ENCODE measurements around the gene CHCHD3. TPM values are rescaled to one million over a fixed set of nuclear protein-coding genes. Genes with fewer than 3 reads are reported as not detected.

Gene CHCHD3
- total RNA-seq, 1 donor from 2014 or later = 35.0 TPM

DNA sequence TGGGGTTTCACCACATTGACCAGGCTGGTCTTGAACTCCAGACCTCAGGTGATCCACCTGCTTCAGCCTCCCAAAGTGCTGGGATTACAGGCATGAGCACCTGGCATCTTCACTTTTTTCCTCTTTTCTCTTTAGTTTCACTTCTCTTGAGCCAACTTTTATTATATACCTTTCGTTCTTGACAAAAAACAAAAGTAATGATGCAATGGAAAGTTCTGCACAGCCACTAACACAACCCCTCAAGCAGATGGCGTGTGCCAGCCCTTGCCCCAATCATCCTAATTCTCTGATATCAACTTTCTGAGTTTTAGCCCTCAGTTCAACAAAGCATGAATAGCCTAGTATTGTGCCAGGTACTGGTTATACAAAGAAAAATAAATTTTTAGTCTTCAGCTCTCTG is 223.6 kb downstream of the CHCHD3 start:
- DNase-seq (ENCODE audit: low spot score) (no peak), ATAC-seq (no peak)
- intact Hi-C loops (cut with DNase I) = no loop called here

DNA sequence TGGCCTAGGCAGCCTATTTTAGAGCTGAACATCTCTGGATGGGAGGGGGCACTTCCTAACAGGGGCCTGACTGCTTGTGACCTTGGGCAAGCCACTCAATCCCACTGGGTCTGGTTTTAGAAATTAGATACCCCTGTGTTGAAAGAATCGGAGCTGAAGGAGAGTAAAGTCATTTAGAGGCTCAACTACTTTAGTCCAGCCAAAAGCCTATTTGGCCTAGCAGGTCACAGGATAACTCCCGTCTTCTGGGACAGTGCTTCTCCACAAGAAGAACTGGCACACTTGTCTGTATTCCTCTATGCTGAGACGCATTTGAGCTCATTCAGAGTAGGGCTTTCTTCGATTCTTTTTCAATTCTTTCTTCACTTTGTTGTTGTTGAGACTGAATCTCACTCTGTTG is 224.2 kb downstream of the CHCHD3 start:
- no peak for ATAC-seq
- intact Hi-C loops (cut with DNase I) = no loop called here
- no peak for DNase-seq (ENCODE audit: low spot score)

DNA sequence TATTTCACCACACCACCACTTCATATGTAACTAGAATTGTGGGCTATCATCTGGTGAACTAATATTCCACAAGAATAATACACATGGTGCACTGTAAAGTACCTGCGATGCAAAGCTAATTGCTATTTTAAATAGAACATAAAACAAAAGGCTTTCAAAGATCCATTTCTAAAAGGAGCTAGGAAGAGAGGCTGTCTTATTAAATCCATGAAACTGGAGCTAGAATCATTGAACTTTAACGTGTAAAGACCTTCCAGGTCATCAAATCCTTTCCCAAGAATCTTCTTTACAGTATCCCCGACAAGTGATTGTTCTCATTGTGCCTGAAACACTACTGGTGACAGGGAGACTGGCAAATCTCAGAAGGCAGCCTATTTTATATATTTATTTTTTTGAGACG is 224.9 kb downstream of the CHCHD3 start:
- intact Hi-C loops (cut with DNase I) = no loop called here
- DNase-seq (ENCODE audit: low spot score) (no peak), ATAC-seq (no peak)

DNA sequence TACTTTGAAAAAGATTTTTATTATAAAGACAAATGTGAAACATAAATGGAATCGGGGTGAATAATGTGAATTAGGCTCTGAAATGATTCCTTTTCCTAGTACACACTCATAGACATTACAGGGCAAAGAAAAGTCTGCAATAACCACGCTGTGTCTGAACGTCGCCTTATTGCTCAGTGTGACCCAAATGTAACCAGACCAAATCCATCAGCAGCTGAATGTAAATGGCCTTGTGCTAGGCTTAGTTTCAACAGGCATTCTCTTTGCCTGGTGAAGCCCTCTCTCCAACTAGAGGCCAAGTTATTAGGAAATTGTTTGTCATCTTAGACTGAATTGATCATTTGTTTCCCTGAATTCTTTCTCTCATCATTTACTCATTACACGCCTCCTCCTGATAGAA is 225.5 kb downstream of the CHCHD3 start:
- intact Hi-C loops (cut with DNase I) = no loop called here
- DNase-seq (ENCODE audit: low spot score) = no peak
- no peak for ATAC-seq

DNA sequence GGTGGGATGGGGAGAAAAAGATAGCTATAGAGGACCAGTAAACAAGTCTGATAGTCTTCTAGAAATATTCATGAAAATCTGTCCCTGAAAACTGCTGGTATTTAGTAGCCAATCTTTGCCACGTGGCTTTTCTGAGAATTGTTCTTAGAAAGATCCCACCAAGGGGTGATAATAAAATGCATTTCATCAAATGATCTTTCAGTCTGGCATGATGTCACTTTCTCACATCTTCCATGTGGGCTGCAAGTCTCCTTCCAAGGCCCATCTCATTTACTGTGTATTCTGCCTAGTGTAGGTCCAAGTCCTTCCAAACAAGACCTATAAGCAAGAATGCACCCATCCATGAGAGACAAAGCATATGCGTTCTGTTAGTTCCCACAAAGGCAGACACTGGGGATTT is 226.0 kb downstream of the CHCHD3 start:
- DNase-seq (ENCODE audit: low spot score) (no peak), ATAC-seq (no peak)
- intact Hi-C loops (cut with DNase I) = no loop called here

DNA sequence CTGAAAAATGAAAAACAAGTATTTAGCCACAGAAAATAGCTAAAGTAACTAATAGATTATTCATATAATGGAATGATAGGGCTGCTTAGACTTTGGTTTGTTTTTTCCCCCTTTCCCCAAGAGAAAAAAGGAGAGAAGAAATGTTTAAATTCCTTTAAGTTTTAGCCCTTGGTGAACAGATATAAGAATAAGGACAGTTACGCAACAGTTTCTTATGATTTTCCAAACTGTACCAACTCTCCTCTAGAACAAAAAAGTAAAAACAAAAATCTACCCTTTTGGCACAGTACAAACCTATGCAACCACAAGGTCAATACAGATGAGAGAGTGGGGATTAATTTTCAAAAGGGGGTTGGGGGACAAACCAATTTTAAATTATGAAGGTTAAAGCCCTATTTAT is 227.7 kb downstream of the CHCHD3 start:
- ATAC-seq (no peak), DNase-seq (ENCODE audit: low spot score) (no peak)
- intact Hi-C loops (cut with DNase I) = no loop called here

DNA sequence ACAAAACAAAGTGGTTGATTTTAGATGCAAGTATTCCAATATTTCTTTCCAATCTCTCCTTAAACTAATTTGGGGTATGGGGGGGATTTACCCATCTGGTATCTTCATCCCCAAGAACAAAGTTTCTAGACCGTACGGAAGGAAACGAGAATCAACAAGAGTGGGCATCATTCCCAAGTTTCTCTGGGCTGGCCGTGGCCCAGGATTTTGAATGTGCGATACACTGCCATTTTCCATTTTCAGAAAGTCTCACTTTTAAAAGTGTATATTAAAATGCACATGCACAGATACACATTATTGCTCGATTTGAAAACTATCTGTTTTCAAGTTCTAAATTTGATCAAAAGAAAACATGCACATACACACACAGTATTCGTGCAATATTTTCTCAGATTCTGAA is 234.5 kb downstream of the CHCHD3 start:
- no peak for ATAC-seq
- intact Hi-C loops (cut with DNase I) = no loop called here

DNA sequence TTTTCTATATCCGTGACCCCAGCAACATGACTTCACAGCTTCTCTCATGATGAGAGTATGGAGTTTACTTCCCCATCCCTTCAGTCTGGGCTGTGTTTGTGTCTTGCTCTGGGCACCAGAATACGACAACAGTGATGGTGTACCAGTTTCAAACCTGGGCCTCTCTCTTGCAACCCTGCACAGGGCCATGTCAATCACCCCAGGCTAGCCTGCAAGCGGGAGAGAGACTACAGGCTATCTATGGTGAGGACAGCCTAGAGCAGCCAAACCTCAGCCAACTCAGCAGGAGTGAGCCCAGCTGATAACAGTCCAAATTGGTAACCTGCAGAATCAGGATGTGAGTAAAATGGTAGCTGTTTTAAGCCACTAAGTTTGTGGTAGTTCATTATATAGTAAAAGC is 235.8 kb downstream of the CHCHD3 start:
- DNase-seq (ENCODE audit: low spot score) (no peak), ATAC-seq (no peak)
- intact Hi-C loops (cut with DNase I) = no loop called here

More for the DNA sequence above, 234.5 kb downstream of the CHCHD3 start:
- no peak for DNase-seq (ENCODE audit: low spot score)

DNA sequence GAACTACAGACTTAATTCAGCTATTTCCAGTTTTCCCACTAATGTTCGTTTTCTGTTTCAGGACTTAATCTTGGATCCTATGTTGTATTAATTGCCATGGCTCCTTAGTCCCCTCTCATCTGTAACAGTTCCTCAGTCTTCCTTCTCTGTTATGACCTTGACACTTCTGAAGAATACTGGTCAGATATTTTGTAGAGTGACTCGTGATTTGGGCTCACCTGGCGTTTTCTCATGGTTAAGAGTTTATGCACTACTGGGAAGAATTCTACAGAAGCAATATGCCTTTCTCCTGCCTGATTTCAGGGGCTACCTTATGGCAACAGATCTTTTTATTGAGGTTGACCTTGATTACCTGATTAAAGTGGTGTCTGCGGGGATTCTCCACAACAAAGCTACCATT is 239.4 kb downstream of the CHCHD3 start:
- ATAC-seq (no peak), DNase-seq (ENCODE audit: low spot score) (no peak)
- intact Hi-C loops (cut with DNase I) = no loop called here

DNA sequence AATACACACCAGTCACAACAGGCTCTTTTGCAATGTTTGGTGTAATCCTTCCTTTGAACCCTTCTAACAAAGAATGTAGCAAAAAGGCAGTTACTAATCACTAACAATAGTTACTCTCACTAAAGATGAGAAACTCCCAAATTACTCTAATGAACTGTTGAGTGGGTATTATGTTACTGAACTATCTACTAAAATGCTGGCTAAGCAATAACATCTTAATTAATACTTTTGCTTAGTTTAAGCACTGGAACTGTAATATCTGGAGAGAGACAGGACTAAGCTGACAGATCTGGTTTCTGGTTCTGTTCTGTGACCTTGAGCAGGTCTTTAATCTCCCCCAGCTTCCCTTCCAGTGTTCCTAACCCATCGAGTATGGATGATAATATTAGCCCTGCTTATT is 241.7 kb downstream of the CHCHD3 start:
- ATAC-seq (no peak), DNase-seq (ENCODE audit: low spot score) (no peak)
- intact Hi-C loops (cut with DNase I) = no loop called here

DNA sequence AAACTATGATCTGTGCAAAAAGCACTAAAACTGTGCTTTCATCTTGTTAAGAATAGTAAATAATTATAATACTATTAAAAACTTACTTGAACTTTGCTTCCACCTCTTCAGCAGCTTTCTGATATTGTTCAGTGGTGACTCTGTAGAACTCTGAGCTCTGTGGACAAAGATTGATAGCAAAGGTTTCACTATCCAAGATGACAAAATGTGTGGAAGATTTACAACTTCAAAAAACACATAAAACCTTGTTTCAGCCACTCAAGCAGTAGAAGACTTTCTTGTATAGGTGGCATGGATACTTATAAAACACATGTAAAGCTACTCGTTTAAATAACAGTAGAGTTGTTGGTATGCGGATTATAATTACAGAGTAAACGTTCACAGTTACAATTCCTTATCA is 243.6 kb downstream of the CHCHD3 start:
- ATAC-seq = no peak
- no peak for DNase-seq (ENCODE audit: low spot score)
- intact Hi-C loops (cut with DNase I) = no loop called here

DNA sequence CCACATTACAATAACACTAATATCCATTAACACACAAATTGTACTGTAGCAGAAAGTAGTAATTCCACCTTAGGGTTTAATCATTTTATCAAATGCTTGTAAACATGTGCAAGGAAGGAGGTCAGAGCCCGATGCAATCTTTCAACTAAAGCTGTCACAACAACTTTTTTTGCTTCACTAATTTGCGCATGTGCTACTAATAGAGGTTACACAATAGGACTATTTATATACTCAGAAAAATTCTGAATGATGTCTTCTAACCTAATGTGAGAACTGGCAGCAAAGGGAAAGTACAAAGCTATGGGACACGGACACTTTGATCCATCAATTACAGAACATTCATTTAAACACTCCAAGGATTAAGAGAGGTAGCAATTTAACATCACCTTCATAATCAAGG is 244.4 kb downstream of the CHCHD3 start:
- ATAC-seq = peak; percentile 34
- no peak for DNase-seq (ENCODE audit: low spot score)
- intact Hi-C loops (cut with DNase I) = no loop called here

DNA sequence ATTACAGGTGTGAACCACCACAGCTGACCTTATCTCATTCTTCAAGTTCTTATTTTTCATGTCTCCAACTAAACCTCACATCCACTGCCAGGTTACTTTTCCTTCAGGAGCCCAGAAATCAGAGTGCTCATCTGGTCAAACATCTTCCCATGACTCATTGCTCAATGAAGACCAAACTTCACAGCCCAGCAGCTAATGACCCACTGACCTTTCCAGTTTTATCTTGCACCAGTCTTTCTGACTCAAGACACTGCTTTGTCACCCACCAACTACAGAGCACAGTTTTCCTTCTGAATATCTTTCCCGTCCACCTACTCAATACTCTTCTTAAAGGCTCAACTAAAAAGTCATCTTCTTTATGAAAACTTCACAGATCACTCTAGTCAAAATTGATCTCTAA is 245.1 kb downstream of the CHCHD3 start:
- no peak for ATAC-seq
- DNase-seq (ENCODE audit: low spot score) = no peak
- intact Hi-C loops (cut with DNase I) = no loop called here

DNA sequence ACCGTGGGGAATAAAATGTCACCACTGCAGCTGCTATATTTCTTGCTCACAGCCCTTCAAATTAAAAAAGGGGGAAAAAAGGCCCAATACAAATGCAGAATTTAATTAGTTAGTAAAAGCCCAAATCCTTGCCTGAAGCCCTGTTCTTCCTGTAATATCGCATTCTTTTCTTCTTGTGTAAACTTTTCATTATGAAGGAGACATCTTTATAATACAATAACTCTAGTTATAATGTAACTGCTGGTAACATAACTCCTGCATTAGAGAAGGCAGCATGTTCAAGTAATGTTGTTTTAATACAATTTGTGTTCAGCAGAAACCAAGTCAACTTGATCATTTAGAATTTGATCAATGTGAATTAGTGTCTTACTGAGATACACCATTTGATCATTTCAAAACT is 250.9 kb downstream of the CHCHD3 start:
- ATAC-seq = no peak

DNA sequence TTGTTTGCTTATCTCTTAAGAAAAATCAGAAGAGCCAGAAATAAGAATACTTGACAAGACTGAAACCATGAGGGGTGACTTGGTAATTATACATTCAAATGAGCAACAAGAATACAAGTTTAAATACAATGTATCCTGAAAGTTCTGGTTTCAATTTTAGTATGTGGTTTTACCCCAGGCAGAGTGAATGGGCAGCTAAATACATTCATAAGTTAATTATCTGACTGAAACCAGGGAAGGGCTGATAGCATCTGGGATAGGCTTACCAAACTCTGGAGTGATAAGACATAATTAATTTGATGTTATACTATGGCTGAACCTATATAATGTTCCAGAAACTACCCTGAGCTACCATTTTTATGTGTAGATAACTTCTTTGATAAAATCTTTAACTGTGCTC is 253.4 kb downstream of the CHCHD3 start:
- DNase-seq (ENCODE audit: low spot score) = no peak
- intact Hi-C loops (cut with DNase I) = no loop called here
- ATAC-seq = no peak

More for the DNA sequence above, 250.9 kb downstream of the CHCHD3 start:
- intact Hi-C loops (cut with DNase I) = no loop called here
- DNase-seq (ENCODE audit: low spot score) = no peak

DNA sequence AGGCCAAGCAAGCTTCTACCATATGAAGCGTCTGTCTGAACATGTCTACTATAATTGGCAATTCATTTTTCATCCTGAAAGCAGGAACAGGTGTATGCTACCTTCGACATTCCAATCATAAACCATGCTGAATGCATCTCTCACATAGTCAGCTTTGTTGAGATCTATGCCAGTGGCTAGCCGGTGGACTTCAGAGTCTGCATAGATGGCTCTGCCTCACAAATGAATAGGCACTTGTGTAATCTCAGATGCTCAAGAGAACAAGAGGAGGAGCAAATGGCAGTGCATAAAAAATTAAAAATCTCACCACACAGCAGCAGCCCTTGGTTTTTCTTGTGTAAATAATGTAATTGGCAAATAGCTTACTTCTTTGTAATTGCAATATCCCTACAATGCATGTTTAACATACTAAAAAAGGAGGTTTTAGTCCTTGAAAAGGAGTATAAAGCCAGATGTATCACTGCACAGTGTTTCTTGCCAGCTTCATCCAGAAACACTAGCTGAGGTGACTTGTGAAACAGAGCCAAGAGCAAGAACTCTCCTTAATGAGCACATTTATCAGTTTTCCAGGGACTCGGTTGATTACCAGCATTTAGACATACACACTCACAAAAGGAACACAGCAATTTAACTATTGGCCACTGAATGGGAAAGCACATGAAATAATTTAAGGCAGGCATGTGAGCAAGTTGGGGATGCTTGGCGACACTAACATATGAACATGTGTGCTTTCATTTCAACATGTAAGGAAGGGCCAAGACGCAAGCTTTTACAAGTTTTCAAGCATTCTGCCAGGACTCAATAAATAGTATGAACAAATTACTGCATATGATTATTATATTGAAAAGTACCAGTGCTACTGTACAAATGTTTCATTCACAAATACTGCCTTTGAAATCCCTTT is 255.7 kb downstream of the CHCHD3 start:
- intact Hi-C loops (cut with DNase I) = no loop called here
- ATAC-seq (no peak), DNase-seq (ENCODE audit: low spot score) (no peak)

DNA sequence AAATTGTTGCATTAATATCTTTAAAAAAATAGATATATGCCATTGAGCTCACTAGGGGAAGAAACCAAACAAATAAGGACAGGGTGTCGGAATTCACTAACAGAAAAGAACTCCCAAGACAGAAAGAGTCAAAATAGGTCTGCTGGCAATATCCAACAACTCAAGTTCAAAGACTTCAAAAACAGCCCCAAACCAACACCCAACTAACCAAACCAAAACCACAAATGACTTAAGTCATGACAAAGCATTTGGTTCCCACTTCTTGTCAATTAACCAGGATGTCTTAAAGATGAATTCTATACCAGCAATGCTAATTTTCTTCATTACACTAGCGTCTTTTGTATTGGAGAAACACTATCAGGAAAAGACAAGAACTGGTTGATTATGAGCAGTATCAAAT is 256.7 kb downstream of the CHCHD3 start:
- DNase-seq (ENCODE audit: low spot score) (no peak), ATAC-seq (no peak)
- intact Hi-C loops (cut with DNase I) = no loop called here

DNA sequence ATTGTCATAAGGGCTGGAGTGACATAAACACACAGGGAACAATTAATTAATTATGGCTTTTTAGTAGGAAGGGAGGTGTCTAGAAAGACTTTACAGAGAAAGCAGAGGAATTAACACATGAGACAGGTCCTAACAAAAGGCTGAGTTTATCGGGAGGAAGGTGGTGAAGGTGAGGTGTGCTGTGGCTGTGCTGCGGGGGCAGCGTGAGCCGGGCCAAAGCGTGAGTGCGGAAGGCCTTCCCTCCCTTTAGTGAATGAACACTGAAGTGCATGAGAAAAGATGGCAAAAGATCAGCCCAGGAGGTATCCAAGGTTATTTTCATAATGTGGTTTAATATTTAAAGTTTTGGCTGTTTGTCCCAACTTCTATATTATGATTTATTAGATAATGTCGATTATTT is 262.2 kb downstream of the CHCHD3 start:
- intact Hi-C loops (cut with DNase I) = no loop called here
- no peak for ATAC-seq
- no peak for DNase-seq (ENCODE audit: low spot score)

DNA sequence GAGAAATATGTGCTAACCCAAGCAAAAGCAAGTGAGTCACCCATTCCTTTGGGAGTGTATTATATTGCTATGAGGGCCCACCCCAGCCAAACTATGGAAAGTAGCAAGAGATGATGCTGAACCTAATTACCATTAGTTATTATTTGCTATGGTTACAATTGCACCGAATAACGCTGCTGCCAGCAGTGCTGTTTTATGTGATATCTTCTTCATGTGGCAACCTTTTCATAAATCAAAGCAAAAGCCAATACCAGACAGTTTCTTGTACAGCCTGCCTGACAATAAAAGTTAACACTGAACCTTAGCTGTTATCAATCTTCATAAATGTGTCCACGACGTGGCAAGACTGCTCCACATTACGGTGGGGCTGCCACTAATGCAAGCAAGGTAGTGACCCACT is 263.9 kb downstream of the CHCHD3 start:
- ATAC-seq (no peak), DNase-seq (ENCODE audit: low spot score) (no peak)
- intact Hi-C loops (cut with DNase I) = no loop called here

DNA sequence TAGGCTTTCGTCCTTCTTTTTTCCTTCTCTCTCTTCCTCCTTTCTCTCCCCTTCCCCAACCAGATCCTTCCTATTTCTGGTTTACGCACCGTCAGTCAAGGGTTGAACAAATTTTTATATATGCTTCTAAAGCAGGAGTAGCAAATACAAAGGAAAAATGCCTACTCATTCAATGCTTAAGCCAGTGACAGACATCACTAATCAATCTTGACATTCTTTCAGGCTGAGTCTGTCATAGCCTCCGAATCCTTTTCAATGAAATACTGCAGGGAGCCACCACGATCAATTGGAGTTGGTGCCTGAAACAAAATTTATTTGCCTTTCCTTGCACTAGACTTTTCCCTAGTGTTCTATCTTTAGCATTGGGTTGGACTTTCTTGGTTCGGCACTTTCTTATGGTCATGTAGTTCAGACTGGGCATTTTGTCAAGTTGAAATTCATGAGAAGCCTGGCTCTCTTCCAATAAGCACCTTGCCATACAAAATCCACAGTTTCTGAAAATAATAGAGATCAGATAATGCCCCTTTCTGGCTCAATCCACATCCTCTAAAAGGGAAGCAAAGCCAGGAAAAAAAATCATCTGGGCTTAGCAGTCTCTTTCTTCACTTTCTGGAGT is 266.1 kb downstream of the CHCHD3 start:
- DNase-seq (ENCODE audit: low spot score) (no peak), ATAC-seq (no peak)
- intact Hi-C loops (cut with DNase I) = no loop called here

DNA sequence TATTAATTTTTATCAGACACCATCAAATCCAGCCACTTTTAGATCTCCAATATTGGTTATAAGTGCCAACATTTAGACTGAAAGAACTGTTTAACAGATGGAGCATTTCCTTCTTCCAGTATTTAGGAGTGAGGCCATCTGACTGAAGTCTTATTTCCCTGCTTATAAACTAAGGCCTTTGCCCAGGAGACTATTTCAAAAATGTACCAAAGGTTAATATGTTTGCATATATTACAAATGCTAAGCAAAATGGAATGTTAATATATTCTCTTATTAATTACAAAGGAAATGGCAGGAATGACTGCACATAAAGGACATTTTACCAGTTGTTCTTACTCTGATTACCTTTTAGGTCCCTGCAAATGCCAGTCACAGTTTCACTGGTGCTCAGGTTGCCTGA is 266.8 kb downstream of the CHCHD3 start:
- intact Hi-C loops (cut with DNase I) = no loop called here
- no peak for ATAC-seq

More for the DNA sequence above, 266.8 kb downstream of the CHCHD3 start:
- no peak for DNase-seq (ENCODE audit: low spot score)
